HG03520 (cell line): ENCODE data around the gene WSCD2.

Source experiments
- ATAC-seq: cut with Tn5 transposase; IDR thresholded peaks from one replicate; pipeline ENCODE4 v1.9.1; 2021; ENCODE audit warnings: mild to moderate bottlenecking, moderate library complexity; ENCODE audit not compliant: unreplicated experiment

Gene WSCD2

DNA sequence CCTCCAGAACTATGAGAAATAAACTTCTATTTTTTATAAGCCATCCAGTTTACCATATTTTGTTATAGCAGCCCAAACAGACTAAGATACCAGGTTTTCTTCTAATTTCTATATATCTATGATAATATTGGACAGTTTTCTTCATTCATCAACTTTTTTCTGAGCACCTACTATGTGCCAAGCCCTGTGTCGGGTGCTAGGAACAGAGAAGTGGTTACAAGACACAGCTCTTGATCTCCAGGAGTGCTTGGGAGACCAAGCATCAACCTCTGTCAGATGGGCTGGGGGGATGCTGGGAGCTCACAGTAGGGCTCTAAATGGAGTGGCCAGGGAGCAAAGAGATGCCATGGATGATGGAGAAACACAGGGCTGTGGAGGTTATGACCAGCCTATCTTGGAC is 2.9 kb upstream of the WSCD2 start:
- no peak for ATAC-seq

DNA sequence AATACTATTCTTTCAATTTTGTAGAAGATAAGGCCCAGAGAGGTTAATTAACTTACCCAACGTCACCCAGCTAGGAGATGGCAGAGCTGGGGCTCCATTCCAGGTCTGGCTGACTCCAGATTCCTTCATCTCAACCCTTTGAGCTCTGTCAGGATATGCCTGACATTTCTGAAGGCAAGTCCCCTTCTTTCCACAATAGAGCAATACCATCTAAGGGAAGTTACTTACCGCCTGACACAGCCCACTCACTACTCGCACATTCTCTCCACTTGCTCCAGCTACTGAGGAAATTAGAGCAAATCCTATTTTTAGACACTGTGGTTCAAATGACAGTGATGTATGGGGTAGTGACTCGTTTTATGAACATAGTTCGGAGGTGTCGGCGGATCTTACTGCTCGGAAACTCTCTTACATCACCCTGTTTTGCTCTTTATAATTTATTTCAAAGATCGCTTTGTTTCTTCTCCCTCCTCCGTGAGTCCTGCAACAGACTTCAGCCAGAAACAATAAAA is 2.0 kb upstream of the WSCD2 start:
- no peak for ATAC-seq

DNA sequence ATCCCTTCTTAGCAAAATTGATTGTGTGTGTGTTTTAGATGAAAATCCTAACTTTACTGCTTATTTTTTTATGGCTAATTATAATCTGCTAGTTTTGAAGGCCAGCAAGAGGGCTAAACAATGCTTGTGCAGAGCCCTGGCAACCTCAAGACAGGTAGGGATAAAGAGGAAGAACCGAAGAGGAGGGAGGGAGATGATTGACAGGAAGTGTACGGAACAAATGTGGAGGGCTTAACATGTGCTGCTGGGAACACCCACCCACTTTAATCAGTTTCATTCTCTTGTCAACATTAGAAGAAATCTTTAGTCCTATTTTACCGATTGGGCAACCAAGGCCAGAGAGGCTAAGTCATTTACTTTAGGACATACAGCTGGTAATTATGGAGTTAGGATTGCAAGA is 1.4 kb upstream of the WSCD2 start:
- ATAC-seq: no peak

DNA sequence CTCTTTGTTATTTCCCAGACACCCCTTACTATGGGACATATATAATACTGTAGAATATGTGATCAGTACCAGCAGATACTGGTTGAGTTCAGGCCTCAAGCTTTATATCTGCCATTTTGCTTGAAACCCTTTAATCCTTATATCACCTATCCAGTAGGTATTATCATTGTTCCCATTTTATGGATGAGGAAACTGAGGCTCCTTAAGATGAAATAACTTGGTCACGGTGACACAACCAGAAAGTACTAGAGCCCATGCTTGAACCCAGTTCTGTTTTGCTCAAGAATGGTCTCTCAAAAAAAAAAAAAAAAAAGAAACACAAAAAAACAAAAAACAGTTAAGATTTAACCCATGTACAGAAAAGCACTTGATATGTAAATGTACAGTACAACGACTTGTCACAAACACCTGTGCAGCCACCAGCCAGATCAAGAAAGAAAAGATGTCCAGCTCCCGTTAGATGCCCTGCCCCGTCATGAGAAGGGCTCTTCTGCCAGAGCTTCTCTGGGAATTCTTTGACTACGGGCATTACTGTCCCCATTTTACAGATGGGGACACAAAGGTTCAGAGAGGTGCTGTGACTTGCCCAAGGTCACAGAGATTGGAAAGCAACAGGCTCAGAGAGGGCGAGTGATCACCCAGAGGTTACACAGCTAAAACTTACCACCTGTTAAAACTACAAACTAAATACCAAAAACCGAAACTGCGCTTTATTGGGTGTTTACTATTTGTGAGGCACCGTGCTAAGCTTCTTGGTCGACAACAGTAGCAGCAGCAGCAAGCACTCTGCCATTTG is 669 bp upstream of the WSCD2 start:
- ATAC-seq: no peak

DNA sequence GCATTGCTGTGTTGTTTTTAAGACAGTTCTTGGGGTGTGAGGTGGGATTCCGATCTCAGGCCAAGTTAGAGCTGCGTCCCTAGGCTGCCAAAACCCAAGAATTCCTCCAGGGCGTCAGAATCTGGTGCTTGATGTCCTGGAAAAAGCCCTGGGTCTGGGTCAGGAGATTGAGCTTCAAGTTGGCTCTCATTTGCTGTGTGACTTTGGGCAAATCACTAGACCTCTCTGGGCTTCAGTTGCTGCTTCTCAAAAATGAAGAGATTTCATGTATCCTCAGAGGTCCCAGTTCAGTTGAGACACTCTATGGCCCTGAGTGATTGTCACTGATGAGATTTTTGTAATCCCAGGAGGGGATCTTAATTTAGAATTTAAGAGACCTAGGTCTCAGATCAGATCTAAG is 1.9 kb downstream of the WSCD2 start:
- no peak for ATAC-seq

DNA sequence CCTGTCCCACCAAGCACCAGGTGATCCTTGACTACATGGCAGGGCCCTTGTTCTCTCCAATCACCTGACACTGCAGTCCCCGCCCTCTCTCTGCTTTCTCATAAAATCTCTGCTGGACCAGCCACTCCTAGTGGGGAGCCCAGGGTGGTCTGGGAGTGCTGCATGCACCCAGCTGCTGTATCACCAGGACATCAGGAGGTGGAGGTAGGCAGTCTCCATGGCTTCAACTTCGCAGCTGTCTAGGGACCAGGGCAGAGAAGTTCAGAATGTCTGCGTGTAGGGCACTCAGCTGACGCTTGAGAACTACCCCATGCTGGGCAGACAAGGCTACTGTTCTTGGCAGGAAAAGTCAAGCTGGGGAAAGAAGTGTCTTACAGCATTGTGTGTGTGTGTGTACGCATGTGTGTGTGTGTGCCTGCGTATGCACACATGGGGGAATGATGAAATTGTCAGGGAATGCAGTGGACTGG is 2.6 kb downstream of the WSCD2 start:
- ATAC-seq: no peak

DNA sequence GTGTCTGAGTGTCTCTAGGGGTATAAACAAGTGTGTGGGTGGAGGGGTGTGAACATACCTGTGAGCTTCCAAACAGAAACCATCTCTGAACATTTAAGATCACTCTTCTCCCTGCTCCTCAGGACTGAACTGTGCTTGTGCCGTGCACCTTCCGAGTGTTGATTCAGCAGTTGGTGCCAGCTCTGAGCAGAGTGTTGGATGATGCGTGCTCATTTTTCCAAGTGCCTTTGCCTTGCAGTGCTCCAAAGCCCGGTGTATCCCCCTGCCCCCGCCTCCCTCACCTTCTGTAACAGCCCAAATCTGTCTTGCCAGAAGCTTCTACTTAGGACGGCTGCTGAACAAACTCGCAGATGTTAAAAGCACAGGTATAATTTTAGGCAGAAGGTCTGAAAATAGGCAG is 4.4 kb downstream of the WSCD2 start:
- ATAC-seq: no peak

DNA sequence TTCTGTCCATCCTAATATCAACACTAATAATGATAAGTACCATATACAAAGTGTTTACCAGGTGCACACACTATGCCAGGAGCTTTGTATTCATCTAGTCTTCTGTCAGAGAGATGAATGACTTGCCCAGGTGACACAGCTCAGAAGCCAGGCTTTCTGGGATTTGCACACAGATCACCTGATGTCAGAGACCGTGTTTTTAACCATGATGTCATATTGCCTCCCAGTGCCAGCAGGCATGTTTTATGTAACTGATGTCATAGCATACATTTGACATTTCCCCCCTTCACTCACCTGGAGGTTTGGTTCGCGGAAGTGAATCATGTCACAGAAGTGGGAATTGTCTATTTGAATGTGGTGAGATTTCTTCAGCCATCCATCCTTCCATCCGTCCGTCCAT is 5.7 kb downstream of the WSCD2 start:
- ATAC-seq: no peak

DNA sequence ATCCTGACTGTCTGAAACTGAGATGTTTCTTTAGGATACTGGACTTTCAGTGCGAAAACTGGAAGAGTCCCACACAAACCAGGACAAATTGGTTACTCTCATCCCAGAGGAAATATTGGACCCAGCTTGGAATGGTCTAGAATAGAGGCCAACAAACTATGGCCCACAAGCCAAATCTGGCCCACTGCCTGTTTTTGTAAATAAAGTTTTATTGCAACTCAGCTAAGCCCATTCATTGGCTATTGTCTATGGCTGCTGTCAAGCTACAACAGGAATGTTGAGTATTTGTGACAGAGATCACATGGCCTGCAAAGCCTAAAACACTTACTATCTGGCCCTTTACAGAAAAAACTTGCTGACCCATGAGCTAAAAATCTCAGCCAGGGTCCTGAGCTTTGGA is 6.5 kb downstream of the WSCD2 start:
- ATAC-seq: no peak

DNA sequence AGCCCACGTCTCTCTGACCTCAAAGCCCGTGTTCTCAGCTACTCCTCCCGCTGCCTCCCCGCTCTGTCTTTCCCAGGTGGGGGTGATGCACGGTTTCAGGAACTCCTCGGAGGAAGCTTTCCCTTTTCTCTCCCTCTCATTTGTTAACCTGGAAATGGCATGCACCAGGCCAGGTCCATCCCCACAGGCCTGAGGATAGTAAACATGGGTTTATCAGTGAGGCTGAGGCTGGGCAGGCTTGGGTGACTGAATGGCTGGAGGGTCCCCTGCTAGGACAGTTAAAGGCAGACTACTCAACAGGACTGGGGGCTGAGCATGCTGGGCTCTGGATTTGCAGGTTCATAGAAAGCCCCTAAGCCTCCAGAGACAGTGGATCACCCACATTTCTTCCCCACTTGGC is 7.6 kb downstream of the WSCD2 start:
- ATAC-seq: no peak

DNA sequence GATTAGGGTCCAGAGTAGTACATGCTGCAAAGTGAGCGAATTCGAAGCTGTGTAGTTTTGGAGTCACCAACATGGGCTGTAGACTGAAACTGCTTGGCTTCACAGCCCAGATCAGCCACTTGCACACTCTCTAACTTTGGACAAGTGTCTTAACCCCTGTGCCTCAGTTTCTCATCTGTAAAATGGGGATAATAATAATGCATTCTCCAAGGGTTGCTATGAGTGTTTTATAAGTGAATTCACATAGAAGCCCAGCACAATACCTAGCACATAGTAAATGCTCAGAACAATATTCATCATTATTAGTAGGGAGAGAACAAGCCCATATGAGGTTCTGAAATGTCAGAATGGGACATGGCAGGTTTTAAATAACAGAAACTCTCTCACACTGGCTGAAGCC is 10.4 kb downstream of the WSCD2 start:
- no peak for ATAC-seq

DNA sequence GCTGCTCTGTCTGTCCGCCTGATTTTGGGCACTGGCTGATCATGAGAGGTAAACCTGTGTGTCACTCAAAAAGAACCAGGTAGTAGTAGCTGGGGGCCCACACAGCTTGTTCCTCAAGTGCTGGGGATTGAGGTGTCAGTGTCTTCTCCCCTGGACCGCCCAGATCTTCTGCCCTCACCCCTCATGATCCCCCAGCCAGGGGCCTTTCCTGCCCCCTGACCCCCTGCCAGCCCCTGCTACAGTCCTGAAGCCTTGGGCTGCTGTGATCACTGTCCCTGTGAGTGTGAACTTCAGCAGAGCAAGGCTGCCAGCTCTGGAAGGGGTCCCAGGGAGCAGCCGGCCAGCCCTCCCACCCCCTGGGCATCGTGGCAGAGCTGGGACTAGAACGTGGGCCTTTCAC is 11.4 kb downstream of the WSCD2 start:
- ATAC-seq: no peak

DNA sequence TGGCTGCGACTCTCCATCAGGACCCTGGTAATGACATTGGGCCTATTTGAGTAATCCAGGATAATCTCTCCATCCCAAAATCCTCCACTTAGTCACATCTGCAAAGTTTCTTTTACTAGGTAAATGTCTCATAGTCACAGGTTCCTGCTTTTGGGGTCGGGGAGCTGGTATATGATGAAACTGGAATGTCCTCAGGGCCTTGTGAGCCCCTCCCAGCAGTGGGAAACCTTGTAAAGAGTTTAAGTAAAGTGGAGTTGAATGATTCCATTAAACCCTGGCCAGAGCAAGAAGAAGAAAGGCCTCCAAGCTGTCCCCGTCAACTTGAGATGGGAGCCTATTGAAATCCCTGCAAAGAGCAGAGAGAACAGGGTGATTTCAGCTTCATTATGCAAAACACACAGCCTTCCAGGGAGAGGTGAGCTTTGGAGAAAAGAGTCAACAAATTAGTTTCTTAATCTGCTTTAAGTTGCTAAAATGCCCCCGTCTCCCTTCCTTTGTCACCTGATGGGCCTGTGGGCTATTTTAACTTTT is 12.6 kb downstream of the WSCD2 start:
- ATAC-seq: no peak

DNA sequence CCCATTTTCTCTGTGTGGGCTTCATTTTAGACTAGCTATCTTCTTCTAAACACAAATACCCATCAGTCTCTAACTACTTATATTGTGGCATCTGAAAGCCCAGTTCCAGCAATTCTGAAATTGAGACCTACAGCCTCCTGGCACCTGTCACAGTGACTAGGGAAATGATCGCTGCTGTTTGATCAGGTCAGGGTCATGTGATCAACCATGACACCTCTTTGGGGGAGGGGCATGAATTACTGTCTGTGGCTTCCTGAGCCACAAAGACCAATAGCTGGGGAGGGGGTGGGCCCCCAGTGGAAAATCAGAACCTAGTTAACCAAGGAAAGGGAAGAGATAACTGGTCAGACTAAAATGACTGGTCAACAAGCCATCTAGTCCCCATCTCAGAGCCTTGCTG is 14.1 kb downstream of the WSCD2 start:
- no peak for ATAC-seq

DNA sequence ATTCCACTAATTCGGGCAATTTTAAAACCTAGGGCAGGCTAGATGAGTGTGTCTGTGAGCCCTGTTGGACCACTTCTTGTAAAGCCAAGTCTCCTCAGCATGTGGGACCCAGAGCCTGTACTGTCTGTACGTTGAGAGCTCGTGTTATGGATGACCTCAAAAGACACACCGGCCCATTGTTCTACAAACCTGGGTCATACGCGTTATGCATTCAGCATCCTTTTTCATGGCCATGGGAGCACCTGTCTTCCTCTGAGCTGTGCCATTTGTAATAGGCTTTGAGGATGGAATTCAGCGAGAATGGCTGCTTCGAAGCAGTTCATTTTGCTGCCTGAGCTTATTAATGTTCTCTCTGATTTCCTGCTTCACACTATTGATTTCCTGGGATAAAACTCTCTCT is 15.0 kb downstream of the WSCD2 start:
- no peak for ATAC-seq

DNA sequence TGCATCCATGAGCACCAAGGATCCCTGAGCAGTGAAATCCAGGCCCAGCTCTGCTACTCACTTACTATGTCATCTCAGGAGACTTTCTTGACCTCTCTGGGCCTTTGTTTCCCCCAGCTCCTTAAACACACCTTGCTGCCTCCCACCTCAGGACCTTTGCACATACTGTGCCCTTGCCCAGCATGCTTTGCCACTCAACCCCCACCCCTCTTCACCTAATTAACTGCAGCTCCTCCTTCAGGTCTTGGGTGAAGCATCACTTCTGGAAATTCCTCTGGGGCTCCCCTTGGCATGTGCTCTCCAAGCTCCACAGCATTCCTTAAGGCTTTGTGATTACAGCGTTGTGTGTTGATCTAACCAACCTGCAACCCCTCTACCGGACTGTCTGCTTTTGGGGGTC is 15.9 kb downstream of the WSCD2 start:
- no peak for ATAC-seq

DNA sequence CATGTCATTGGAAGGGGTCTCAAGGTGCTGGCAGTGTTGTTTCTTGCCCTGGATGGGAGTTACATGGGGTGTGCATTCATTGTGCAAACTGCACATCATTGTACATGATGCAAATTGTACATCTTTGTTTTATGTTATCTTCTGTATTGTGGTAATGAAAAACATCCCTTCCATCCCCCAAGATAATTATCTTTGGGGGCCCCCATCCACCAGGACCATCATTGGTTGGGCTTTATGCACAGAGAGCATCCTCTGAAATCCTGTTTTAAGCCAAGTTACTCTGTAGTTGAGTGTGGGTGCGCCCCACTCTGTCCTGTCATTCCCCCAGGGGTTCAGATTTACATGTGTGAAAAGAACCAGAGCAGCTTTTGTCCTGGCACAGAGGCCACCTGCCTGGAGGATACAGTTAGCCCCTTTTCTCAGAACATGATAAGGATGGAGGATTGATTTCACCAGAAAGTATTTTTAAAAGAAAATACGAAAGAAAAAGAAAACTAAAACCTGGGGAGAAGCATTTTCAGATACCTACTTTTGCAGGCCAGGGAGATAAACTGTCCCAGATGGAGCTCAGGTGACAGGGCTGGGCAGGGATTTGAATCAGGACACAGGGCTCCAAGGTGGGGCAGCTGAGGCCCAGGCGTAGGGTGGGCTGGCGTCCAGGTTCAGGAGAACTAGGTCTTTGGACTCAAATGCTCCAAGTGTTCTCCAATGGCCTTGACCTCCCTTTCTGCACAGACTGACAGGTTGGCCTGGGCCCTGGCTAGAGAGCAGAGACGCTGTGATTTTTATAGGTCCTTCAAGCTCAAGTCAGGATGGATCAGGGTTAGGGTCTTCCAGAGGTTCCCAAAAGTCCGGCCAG is 17.2 kb downstream of the WSCD2 start:
- ATAC-seq: no peak

DNA sequence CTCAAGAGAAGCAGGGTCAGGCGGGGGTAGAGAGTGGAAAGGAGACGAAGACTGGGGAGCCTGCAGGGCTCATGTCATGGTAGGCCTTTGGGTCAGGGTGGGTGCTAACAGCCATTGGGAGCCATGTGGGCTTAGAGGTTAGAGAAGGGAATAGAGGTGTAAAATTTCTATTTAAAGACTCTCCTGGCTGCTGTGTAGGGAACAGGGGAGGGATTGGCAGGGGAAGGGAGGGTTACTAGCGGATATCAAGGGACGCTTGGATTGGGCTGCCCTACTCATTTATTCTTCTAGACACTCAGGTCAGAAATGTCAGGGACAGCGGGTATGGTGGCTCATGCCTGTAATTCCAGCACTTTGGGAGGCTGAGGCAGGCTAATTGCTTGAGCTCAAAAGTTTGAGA is 18.2 kb downstream of the WSCD2 start:
- ATAC-seq: no peak

DNA sequence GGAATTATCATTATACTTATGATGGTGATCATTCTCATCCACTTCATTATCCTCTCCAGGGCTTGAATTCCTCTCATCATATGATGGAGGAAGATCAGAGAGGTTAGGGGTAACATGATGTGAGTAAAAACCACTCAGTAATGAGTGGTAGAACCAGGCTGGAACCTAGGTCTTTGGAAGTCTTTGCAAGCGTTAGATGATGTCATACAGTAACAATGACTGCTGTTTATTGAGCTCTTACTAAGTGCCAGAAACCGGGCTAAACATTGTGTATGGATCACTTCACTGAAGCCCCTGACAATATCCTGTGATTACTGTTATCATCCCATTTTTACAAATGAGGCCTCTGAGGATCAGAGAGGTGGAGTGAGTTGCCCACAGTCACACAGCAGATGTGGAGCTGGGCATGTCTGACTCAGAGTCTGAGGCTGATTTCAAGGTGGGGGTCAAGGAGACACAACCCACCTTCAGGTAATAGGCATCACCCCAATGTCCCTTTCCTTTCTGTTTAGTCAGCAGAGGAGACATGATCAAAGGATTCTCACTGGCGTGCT is 19.5 kb downstream of the WSCD2 start:
- ATAC-seq: no peak

DNA sequence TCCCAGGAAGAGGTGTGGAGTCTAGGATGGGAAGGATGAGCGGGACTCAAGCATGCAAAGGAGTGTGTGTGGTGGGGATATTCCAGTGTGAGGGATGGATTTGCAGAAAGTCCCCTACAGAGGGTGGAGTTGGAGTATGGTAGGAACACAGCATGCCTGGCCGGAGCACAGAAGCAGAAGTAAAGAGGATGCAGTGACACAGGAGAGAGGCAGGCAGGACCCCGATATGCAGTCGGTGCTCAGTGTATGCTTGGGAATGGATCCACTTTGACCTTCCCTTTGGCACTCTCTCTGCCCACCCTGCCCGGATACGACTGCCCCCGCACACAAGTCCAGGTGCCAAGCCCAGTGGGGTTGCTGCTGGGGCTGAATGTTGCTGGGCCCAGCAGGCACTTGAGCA is 21.3 kb downstream of the WSCD2 start:
- ATAC-seq: no peak

DNA sequence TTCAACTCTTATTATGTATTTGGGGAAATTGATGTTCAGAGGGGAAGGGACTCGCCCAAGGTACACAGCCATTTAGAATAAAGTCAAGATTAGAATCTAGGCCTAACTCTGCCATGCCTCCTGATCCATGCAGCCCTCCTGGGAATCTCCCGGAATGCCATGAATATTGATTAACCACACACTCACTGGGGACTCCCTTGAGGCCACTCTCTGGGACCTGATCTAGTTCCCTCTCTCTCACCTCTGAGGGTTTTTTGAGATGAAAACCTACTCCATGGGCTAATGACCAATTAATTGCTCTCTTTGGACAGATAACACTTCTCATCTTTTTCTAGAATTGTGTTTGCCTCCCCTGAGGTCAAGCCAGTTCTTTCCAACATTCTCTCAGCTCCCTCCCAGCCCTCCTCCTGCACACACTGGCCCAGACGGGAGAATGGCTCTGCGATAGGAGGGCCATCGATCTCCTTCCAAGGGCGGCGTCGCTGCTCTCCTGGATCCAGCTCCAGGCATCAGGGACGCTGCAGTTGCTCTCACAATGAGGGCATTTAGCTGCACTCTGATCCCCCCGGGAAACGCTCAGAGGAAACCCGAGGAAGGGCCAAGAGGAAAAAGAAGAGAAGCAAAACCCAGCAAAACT is 22.6 kb downstream of the WSCD2 start:
- ATAC-seq: no peak
